H1 (cell line): ENCODE results near the gene CASP3. TPM values are rescaled to one million over a fixed set of nuclear protein-coding genes. Genes with fewer than 3 reads are reported as not detected.

Source experiments
- CTCF ChIA-PET: fragments of 300-600 bp; sonication (Branson Sonifier 250); formaldehyde crosslinking; loops from one replicate; lab custom pipeline; 2021; ENCODE audit not compliant: partially characterized antibody; lab: Charles Lee
- POLR2A ChIA-PET: fragments of 300-600 bp; sonication (Branson Sonifier 250); formaldehyde crosslinking; loops from one replicate; lab custom pipeline; 2021; ENCODE audit warnings: inconsistent platforms; ENCODE audit not compliant: partially characterized antibody; lab: Charles Lee
- DNase-seq, 2 experiments: peaks; one replicate each; pipeline versions ENCODE4 v3.0.0 to v3.0.0-alpha.2; 2010 to 2022; ENCODE audit warnings: low spot score in 2 of 2, low read depth in 1 of 2, mixed read lengths in 1 of 2
- FAIRE-seq: peaks from 2 replicates; lab custom pipeline; 2011; peaks lifted over from hg19 to GRCh38; lab: Jason Lieb, UNC
- H2AFZ ChIP-seq: 2 replicates; pipeline ENCODE4 v1.8.1; 2012; ENCODE audit warnings: low read length, inconsistent platforms
- H2AK5ac ChIP-seq: 2 replicates; pipeline ENCODE4 v1.6.1; 2013; ENCODE audit warnings: low read depth, low read length
- H2BK120ac ChIP-seq: replicated peaks from 2 replicates; pipeline ENCODE3; 2013; ENCODE audit warnings: low read depth, low read length, inconsistent platforms
- H2BK12ac ChIP-seq: 2 replicates; pipeline ENCODE4 v1.6.1; 2013; ENCODE audit warnings: low read depth, low read length
- H2BK15ac ChIP-seq: 2 replicates; pipeline ENCODE4 v1.6.1; 2013; ENCODE audit warnings: low read length
- H2BK20ac ChIP-seq: 2 replicates; pipeline ENCODE4 v1.6.1; 2013; ENCODE audit warnings: low read length
- H2BK5ac ChIP-seq: 2 replicates; pipeline ENCODE4 v1.6.1; 2013; ENCODE audit warnings: low read depth, low read length
- H3K14ac ChIP-seq: 2 replicates; pipeline ENCODE4 v1.6.1; 2013; ENCODE audit warnings: inconsistent platforms; ENCODE audit not compliant: insufficient read length
- H3K18ac ChIP-seq: 2 replicates; pipeline ENCODE4 v1.6.1; 2013; ENCODE audit warnings: low read length; ENCODE audit errors: extremely low read depth
- H3K23ac ChIP-seq: 2 replicates; pipeline ENCODE4 v1.6.1; 2013; ENCODE audit warnings: inconsistent platforms; ENCODE audit not compliant: insufficient read length
- H3K23me2 ChIP-seq: 2 replicates; pipeline ENCODE4 v1.6.1; 2013; ENCODE audit warnings: low read depth, low read length
- H3K27ac ChIP-seq: 2 replicates; pipeline ENCODE4 v1.6.1; 2011; ENCODE audit warnings: low read depth, low read length, inconsistent platforms
- H3K27me3 ChIP-seq, 4 experiments: replicated peaks in 1 of 4; 1 replicate in 1 of 4; 2 replicates in 3 of 4; pipeline versions ENCODE4 v1.6.1 to v1.8.1; 2011 to 2013; ENCODE audit warnings: low read length in 3 of 4, mild to moderate bottlenecking in 3 of 4, inconsistent platforms in 2 of 4, mixed read lengths in 2 of 4, moderate library complexity in 1 of 4; ENCODE audit not compliant: control insufficient read depth in 3 of 4, insufficient read depth in 3 of 4; ENCODE audit errors: extremely low read depth in 1 of 4
- H3K36me3 ChIP-seq, 4 experiments: 2 replicates each; pipeline versions ENCODE4 v1.6.1 to v1.8.1; 2011 to 2013; ENCODE audit warnings: mild to moderate bottlenecking in 4 of 4, low read length in 3 of 4, moderate library complexity in 2 of 4, control low read depth in 1 of 4, inconsistent platforms in 1 of 4; ENCODE audit not compliant: insufficient read depth in 4 of 4, control insufficient read depth in 2 of 4
- H3K4ac ChIP-seq: replicated peaks from 2 replicates; pipeline ENCODE3; 2013; ENCODE audit warnings: low read length, low read depth, mixed read lengths, inconsistent platforms; ENCODE audit not compliant: insufficient read length
- H3K4me1 ChIP-seq, 4 experiments: replicated peaks in 1 of 4; 1 replicate in 1 of 4; 2 replicates in 3 of 4; pipeline versions ENCODE4 v1.6.1 to v1.8.1; 2011 to 2013; ENCODE audit warnings: low read length in 3 of 4, inconsistent platforms in 2 of 4, mixed read lengths in 1 of 4; ENCODE audit not compliant: insufficient read depth in 4 of 4, control insufficient read depth in 3 of 4
- H3K4me2 ChIP-seq, 2 experiments: 2 replicates each; pipeline versions ENCODE4 v1.6.1 to v1.8.1; 2011 to 2013; ENCODE audit warnings: low read depth in 2 of 2, low read length in 2 of 2, control low read depth in 1 of 2, inconsistent platforms in 1 of 2, mild to moderate bottlenecking in 1 of 2; ENCODE audit not compliant: insufficient read depth in 1 of 2
- H3K4me3 ChIP-seq, 4 experiments: fragments of 200-600, 300-600 bp in 1 of 4; sonication (generic), shearing (Covaris generic), sonication (Bioruptor Twin) in 1 of 4; 2 replicates each; pipeline versions ENCODE4 v1.5.1 to v1.8.1; 2011 to 2016; ENCODE audit warnings: low read length in 4 of 4, low read depth in 3 of 4, control low read depth in 2 of 4, inconsistent platforms in 2 of 4, mild to moderate bottlenecking in 2 of 4, mixed read lengths in 1 of 4, moderate library complexity in 1 of 4; ENCODE audit not compliant: insufficient read depth in 2 of 4; ENCODE audit errors: extremely low read depth in 1 of 4
- H3K56ac ChIP-seq: replicated peaks from 2 replicates; pipeline ENCODE3; 2013; ENCODE audit warnings: low read depth, mild to moderate bottlenecking, mixed read lengths, low read length, inconsistent platforms; ENCODE audit not compliant: insufficient read length
- H3K79me1 ChIP-seq: 2 replicates; pipeline ENCODE4 v1.6.1; 2013; ENCODE audit warnings: low read depth, low read length, control low read depth
- H3K79me2 ChIP-seq, 2 experiments: 2 replicates each; pipeline versions ENCODE4 v1.6.1 to v1.8.1; 2012 to 2013; ENCODE audit warnings: low read length in 2 of 2, mild to moderate bottlenecking in 2 of 2, inconsistent platforms in 1 of 2; ENCODE audit not compliant: insufficient read depth in 2 of 2, control insufficient read depth in 1 of 2
- H3K9ac ChIP-seq, 4 experiments: replicated peaks in 1 of 4; 1 replicate in 1 of 4; 2 replicates in 3 of 4; pipeline versions ENCODE4 v1.6.1 to v1.8.1; 2011 to 2013; ENCODE audit warnings: low read depth in 3 of 4, low read length in 3 of 4, control low read depth in 2 of 4, mild to moderate bottlenecking in 2 of 4, moderate library complexity in 2 of 4, inconsistent platforms in 1 of 4; ENCODE audit errors: extremely low read depth in 1 of 4
- H3K9me3 ChIP-seq, 2 experiments: 2 replicates each; pipeline versions ENCODE4 v1.6.1 to v1.8.1; 2012 to 2013; ENCODE audit warnings: mild to moderate bottlenecking in 2 of 2, moderate library complexity in 2 of 2, control low read depth in 1 of 2, inconsistent platforms in 1 of 2, low read depth in 1 of 2, low read length in 1 of 2, mixed read lengths in 1 of 2; ENCODE audit not compliant: insufficient read depth in 2 of 2
- H4K20me1 ChIP-seq, 2 experiments: replicated peaks in 1 of 2; 2 replicates each; pipeline versions ENCODE3 to v1.8.1; 2011 to 2013; ENCODE audit warnings: inconsistent platforms in 2 of 2, low read length in 2 of 2, mild to moderate bottlenecking in 1 of 2; ENCODE audit not compliant: insufficient read depth in 2 of 2, control insufficient read depth in 1 of 2
- H4K5ac ChIP-seq: 2 replicates; pipeline ENCODE4 v1.6.1; 2013; ENCODE audit warnings: low read length, low read depth, mixed read lengths, inconsistent platforms; ENCODE audit not compliant: insufficient read length
- H4K8ac ChIP-seq: 2 replicates; pipeline ENCODE4 v1.8.0; 2013; ENCODE audit warnings: mild to moderate bottlenecking, moderate library complexity, low read length, inconsistent platforms; ENCODE audit not compliant: insufficient read depth; ENCODE audit errors: extremely low read depth
- H4K91ac ChIP-seq: replicated peaks from 2 replicates; pipeline ENCODE3; 2013; ENCODE audit warnings: low read length, mixed read lengths, inconsistent platforms; ENCODE audit not compliant: insufficient read length
- BRCA1 ChIP-seq: IDR thresholded peaks from 2 replicates; pipeline ENCODE4 v1.6.1; 2012; ENCODE audit warnings: low read depth, low read length, improper control_type of control experiment
- CEBPB ChIP-seq: IDR thresholded peaks from 2 replicates; pipeline ENCODE4 v1.6.1; 2012; ENCODE audit warnings: low read depth, low read length
- EGR1 ChIP-seq: IDR thresholded peaks from 2 replicates; pipeline ENCODE4 v1.6.1; 2011; ENCODE audit warnings: low read depth, low read length, borderline replicate concordance
- EP300 ChIP-seq, 2 experiments: IDR thresholded peaks; 1 replicate in 1 of 2; 2 replicates in 1 of 2; pipeline ENCODE4 v1.6.1; 2011 to 2012; ENCODE audit warnings: low read depth in 2 of 2, low read length in 2 of 2, mild to moderate bottlenecking in 2 of 2, borderline replicate concordance in 1 of 2, inconsistent platforms in 1 of 2, moderate library complexity in 1 of 2
- HDAC2 ChIP-seq, 2 experiments: fragments of 300-600 bp in 1 of 2; sonication (generic) in 1 of 2; IDR thresholded peaks; 2 replicates each; pipeline ENCODE4 v1.6.1; 2011 to 2012; ENCODE audit warnings: low read depth in 2 of 2, low read length in 2 of 2, mild to moderate bottlenecking in 2 of 2, moderate library complexity in 2 of 2, borderline replicate concordance in 1 of 2, inconsistent platforms in 1 of 2
- KDM1A ChIP-seq: fragments of 200-600, 300-600 bp; sonication (generic); IDR thresholded peaks from 2 replicates; pipeline ENCODE4 v1.7.1; 2016; ENCODE audit warnings: mild to moderate bottlenecking, low read length, borderline replicate concordance
- NRF1 ChIP-seq: IDR thresholded peaks from 2 replicates; pipeline ENCODE4 v1.6.1; 2011; ENCODE audit warnings: mild to moderate bottlenecking, low read depth, low read length, improper control_type of control experiment
- RBBP5 ChIP-seq: IDR thresholded peaks from 2 replicates; pipeline ENCODE4 v1.7.1; 2012; ENCODE audit warnings: low read depth, mild to moderate bottlenecking, inconsistent platforms, low read length, moderate library complexity, borderline replicate concordance
- RXRA ChIP-seq: IDR thresholded peaks from 2 replicates; pipeline ENCODE4 v1.6.1; 2011; ENCODE audit warnings: low read depth, mild to moderate bottlenecking, low read length, moderate library complexity; ENCODE audit not compliant: insufficient read depth
- SRF ChIP-seq: IDR thresholded peaks from 2 replicates; pipeline ENCODE4 v1.6.1; 2011; ENCODE audit warnings: mild to moderate bottlenecking, low read depth, low read length, moderate library complexity
- TAF7 ChIP-seq: optimal IDR thresholded peaks from 2 replicates; pipeline ENCODE3; 2011; ENCODE audit warnings: low read depth, mild to moderate bottlenecking, inconsistent platforms, low read length, moderate library complexity, borderline replicate concordance
- ZNF274 ChIP-seq: IDR thresholded peaks from 2 replicates; pipeline ENCODE4 v1.7.0; 2012; ENCODE audit warnings: low read length, borderline replicate concordance; ENCODE audit errors: extremely low read depth
- WGBS, 2 experiments: shearing (Covaris generic) in 1 of 2; methylation state at CpG; one replicate each; pipeline versions ENCODE4 v1.1.6 to v1.1.7; 2013 to 2015; ENCODE audit warnings: low lambda C conversion rate in 2 of 2, mixed read lengths in 2 of 2, inconsistent platforms in 1 of 2, low coverage in 1 of 2, missing lambda C conversion rate in 1 of 2; ENCODE audit not compliant: insufficient replicate concordance in 2 of 2, insufficient coverage in 1 of 2, insufficient read length in 1 of 2; ENCODE audit errors: extremely low coverage in 1 of 2, missing lambda C conversion rate in 1 of 2; 5-methylcytosine and 5-hydroxymethylcytosine counted together
- polyA plus RNA-seq, 7 experiments: library from polyadenylated mRNA; depleted of rRNA in 3 of 7; stranded (reverse) in 5 of 7; unstranded in 2 of 7; fragments of >200 nt in 5 of 7; fragments of 200-250 nt in 2 of 7; gene quantifications; 1 replicate in 5 of 7; 2 replicates in 1 of 7; 4 replicates in 1 of 7; pipeline versions ENCODE4 v1.2.1 to v1.2.3, GENCODE V29; 2011 to 2013; ENCODE audit warnings: missing spikeins in 2 of 7, mixed read lengths in 2 of 7
- total RNA-seq: library from RNA; stranded (reverse); fragmentation: NEBNext Ultra II Directional; extraction: Animal tissue kit (Norgen Biotek cat#: 25700); gene quantifications from 2 replicates; pipeline ENCODE4 v1.2.1, GENCODE V29; 2021
- TF ChIP-seq, protein P1 (sequence below): IDR thresholded peaks from 2 replicates; pipeline ENCODE4 v1.6.1; 2011; ENCODE audit warnings: low read length, improper control_type of control experiment

CASP3 gene
- total and polyA plus RNA-seq, 2 of the 8 experiments (the other 6 are each of a cell fraction or from before 2014, with no cell fraction given), result 27.8 to 82.5 TPM

DNA sequence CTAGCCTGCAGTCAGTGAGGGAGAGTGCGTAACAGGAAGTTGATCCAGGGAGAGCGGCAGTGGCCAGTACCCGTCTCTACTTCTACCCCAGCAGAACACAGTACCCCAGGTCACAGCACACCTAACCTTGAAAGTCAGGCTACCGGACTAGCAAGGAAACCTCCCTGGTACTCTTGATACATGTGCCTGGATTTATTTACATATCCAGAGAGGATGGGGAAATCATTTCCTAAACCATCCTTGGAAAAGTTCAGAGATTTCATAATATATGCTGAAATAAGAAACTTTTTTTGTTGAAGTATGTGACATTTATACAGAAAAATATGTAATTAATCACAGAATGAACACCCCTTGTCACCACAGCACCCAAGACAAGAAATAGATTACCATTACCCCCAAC lies 24.8 kb upstream of the CASP3 start:
- Histone ChIP-seq H3K18ac (no peak overlapping the region), H3K27me3 (no peaks in the 10 kb centered on the region), H3K36me3 (peaks cover 0 to 3% (median 0%) of the 10 kb centered on the region in 4 experiments; a peak in 1 of 8 replicates), H4K20me1 (no peaks in the 10 kb centered on the region), H3K79me2 (no peaks in the 10 kb centered on the region), H2BK5ac (no peak overlapping the region), H3K4me2 (no peak overlapping the region), H2AFZ (no peak overlapping the region), H3K23me2 (no peaks in the 10 kb centered on the region; the same call in 1 of the 2 replicates), H3K9ac (no peak overlapping the region), H3K23ac (no peak overlapping the region), H2AK5ac (no peak overlapping the region), H2BK20ac (no peak overlapping the region), H2BK120ac (no peak overlapping the region), H3K4me1 (no peaks in the 10 kb centered on the region), H3K27ac (no peak overlapping the region), H3K56ac (no peak overlapping the region), H3K79me1 (no peaks in the 10 kb centered on the region), H4K5ac (no peak overlapping the region), H3K14ac (no peak overlapping the region), H3K4me3 (no peak overlapping the region), H3K4ac (no peak overlapping the region), H2BK15ac (no peak overlapping the region), H4K91ac (no peak overlapping the region), H3K9me3 (no peaks in the 10 kb centered on the region), H4K8ac (0 out of 2 replicates have a peak overlapping the region, but pooled peaks have one; percentile 11), H2BK12ac (no peak overlapping the region)
- FAIRE-seq (no peak), DNase-seq (no peak)
- POLR2A ChIA-PET, result no interaction called here
- WGBS, 2 experiments, result 88% methylated on average over 4 of the region's 4 CpGs; no CpG with 5 or more reads in 1 of the 2 experiments
- CTCF ChIA-PET, result no interaction called here
- TF ChIP-seq CEBPB, result no peak
- TF ChIP-seq HDAC2 (IDR thresholded peaks at IDR 0.05; ENCODE audit: borderline replicate concordance in 1 of 2, low read depth in 2 of 2, low read length in 2 of 2), result no peak
- TF ChIP-seq, protein P1, sequence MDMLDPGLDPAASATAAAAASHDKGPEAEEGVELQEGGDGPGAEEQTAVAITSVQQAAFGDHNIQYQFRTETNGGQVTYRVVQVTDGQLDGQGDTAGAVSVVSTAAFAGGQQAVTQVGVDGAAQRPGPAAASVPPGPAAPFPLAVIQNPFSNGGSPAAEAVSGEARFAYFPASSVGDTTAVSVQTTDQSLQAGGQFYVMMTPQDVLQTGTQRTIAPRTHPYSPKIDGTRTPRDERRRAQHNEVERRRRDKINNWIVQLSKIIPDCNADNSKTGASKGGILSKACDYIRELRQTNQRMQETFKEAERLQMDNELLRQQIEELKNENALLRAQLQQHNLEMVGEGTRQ, result no peak
- TF ChIP-seq BRCA1, result no peak
- TF ChIP-seq TAF7, result no peak
- TF ChIP-seq SRF, result no peak
- TF ChIP-seq RXRA, result no peak
- TF ChIP-seq RBBP5, result no peak
- no peak for TF ChIP-seq EP300 (IDR thresholded peaks at IDR 0.05; ENCODE audit: borderline replicate concordance in 1 of 2, low read depth in 2 of 2, low read length in 2 of 2)
- no peak for TF ChIP-seq KDM1A
- no peak for TF ChIP-seq EGR1
- TF ChIP-seq NRF1, result no peak
- no peak for TF ChIP-seq ZNF274
